Uterus (tissue), 4 donors: ENCODE measurements around the gene HIVEP3. TPM values are rescaled to one million over a fixed set of nuclear protein-coding genes. Genes with fewer than 3 reads are reported as not detected.

Source experiments
- DNase-seq, 2 donors: peaks; one replicate each; pipeline ENCODE4 v3.0.0-alpha.2; 2019 to 2020
- H3K27ac ChIP-seq, 2 donors: fragments of 200-600 bp; sonication (generic); 1 replicate in 1 of 2; 2 replicates in 1 of 2; pipeline ENCODE4 v1.5.1; 2016 to 2018
- H3K27me3 ChIP-seq, 2 donors: fragments of 200-600 bp; sonication (generic); one replicate each; pipeline ENCODE4 v1.5.1; 2018 to 2019; ENCODE audit warnings: control low read depth in 1 of 2
- H3K36me3 ChIP-seq, 2 donors: fragments of 200-600 bp; sonication (generic); one replicate each; pipeline ENCODE4 v1.5.1; 2019; ENCODE audit warnings: control low read depth in 1 of 2
- H3K4me1 ChIP-seq, 2 donors: fragments of 200-600 bp; sonication (generic); one replicate each; pipeline ENCODE4 v1.5.1; 2018 to 2019; ENCODE audit warnings: control low read depth in 1 of 2
- H3K4me3 ChIP-seq, 2 donors: fragments of 200-600 bp; sonication (generic); 1 replicate in 1 of 2; 2 replicates in 1 of 2; pipeline ENCODE4 v1.5.1; 2018 to 2019; ENCODE audit warnings: mild to moderate bottlenecking in 1 of 2
- H3K9me3 ChIP-seq, 2 donors: fragments of 200-600 bp; sonication (generic); one replicate each; pipeline ENCODE4 v1.5.1; 2019; ENCODE audit warnings: control low read depth in 1 of 2
- POLR2A ChIP-seq, 2 donors: fragments of 450-650 bp; IDR thresholded peaks; one replicate each; pipeline ENCODE4 v1.6.1; 2016; ENCODE audit warnings: antibody characterized with exemption in 2 of 2, mild to moderate bottlenecking in 1 of 2, moderate library complexity in 1 of 2
- intact Hi-C: fragments of 100-400 bp; cut with DNase I; formaldehyde crosslinking; loops from one replicate; pipeline ENCODE4 v1.15.1; 2023; ENCODE audit warnings: low total_unique reads
- total RNA-seq, 4 donors: library from RNA; depleted of rRNA in 3 of 4; stranded (reverse); fragments of >200 nt in 3 of 4; gene quantifications; one replicate each; pipeline versions ENCODE4 v1.1.0 to v1.2.4, GENCODE V29; 2014 to 2023
- TF ChIP-seq, protein P1 (sequence below), 4 experiments: fragments of 200-600 bp in 2 of 4; fragments of 450-650 bp in 2 of 4; sonication (generic) in 2 of 4; IDR thresholded peaks; one replicate each; pipeline ENCODE4 v1.5.1; 2016 to 2019; ENCODE audit warnings: antibody characterized with exemption in 4 of 4, mild to moderate bottlenecking in 2 of 4, moderate library complexity in 1 of 4
- donor health status: DM: yes; HTN: yes; CAD: no.

HIVEP3 gene
- total RNA-seq, 4 donors from 2014 or later: 0.51 to 7.6 (median 2.9) TPM

GRCh38 chr1:41666981-41667631 is 251.6 kb downstream of the HIVEP3 start:
- Histone ChIP-seq H3K4me1 (peaks cover 0 to 5% of the 10 kb centered on the region in 2 donors), H3K27me3 (no peaks in the 10 kb centered on the region), H3K4me3 (no peak overlapping the region), H3K9me3 (no peaks in the 10 kb centered on the region), H3K36me3 (no peaks in the 10 kb centered on the region), H3K27ac (no peak overlapping the region)
- TF ChIP-seq, protein P1, sequence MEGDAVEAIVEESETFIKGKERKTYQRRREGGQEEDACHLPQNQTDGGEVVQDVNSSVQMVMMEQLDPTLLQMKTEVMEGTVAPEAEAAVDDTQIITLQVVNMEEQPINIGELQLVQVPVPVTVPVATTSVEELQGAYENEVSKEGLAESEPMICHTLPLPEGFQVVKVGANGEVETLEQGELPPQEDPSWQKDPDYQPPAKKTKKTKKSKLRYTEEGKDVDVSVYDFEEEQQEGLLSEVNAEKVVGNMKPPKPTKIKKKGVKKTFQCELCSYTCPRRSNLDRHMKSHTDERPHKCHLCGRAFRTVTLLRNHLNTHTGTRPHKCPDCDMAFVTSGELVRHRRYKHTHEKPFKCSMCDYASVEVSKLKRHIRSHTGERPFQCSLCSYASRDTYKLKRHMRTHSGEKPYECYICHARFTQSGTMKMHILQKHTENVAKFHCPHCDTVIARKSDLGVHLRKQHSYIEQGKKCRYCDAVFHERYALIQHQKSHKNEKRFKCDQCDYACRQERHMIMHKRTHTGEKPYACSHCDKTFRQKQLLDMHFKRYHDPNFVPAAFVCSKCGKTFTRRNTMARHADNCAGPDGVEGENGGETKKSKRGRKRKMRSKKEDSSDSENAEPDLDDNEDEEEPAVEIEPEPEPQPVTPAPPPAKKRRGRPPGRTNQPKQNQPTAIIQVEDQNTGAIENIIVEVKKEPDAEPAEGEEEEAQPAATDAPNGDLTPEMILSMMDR (IDR thresholded peaks at IDR 0.05): no peak
- no peak for DNase-seq
- intact Hi-C loops: no loop called here

- intact Hi-C loops: no loop called here
- Histone ChIP-seq H3K9me3 (no peaks in the 10 kb centered on the region), H3K27me3 (no peaks in the 10 kb centered on the region), H3K36me3 (no peaks in the 10 kb centered on the region), H3K4me3 (no peak overlapping the region), H3K4me1 (peaks cover 0 to 12% of the 10 kb centered on the region in 2 donors), H3K27ac (no peak overlapping the region)
- DNase-seq: no peak
- TF ChIP-seq POLR2A (IDR thresholded peaks at IDR 0.05): no peak
- TF ChIP-seq, protein P1 (IDR thresholded peaks at IDR 0.05): no peak
Measured at GRCh38 chr1:41665962-41666917, 252.5 kb downstream of the HIVEP3 start.

DNA sequence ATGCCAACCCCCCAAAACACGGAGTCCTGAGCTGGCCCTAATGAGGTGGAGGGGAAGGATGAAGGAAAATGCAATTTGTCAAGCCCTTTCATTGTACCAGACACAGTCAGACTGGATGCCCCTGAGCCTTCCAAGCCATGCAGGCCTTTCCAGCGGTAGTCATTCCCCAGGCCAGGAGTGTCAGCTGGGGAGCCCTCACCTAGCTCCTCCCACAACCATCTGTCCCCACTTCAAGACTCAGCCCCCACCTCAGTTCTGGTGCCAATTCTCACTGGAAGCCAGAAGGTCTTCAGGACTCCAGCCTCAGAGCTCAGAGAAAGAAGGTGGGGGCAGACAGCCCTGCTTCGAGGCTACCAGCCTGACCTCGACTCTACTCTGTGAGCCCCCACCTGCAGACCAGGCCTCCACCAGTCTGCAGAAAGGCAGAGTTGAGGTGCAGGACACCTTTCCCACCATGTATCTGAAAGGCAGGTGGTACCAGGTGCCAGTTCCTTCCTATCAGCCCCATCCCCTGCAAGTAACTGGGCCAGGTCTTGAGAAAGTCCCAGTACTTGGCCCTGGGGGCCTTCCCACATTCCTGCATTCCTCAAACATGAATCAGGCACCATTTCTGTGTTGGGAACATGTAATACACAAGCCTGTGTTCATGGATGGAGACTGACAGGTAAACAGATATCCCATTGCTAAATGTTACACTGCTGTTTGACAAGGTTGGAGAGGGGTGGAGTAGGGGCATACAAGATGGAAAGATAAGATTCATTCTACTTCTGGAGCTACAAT is 253.7 kb downstream of the HIVEP3 start:
- Histone ChIP-seq H3K27me3 (no peaks in the 10 kb centered on the region), H3K27ac (no peak overlapping the region), H3K4me1 (peaks cover 0 to 13% of the 10 kb centered on the region in 2 donors), H3K4me3 (no peak overlapping the region), H3K9me3 (no peaks in the 10 kb centered on the region), H3K36me3 (no peaks in the 10 kb centered on the region)
- TF ChIP-seq POLR2A (IDR thresholded peaks at IDR 0.05): no peak
- TF ChIP-seq, protein P1 (IDR thresholded peaks at IDR 0.05): no peak
- intact Hi-C loops: no loop called here
- no peak for DNase-seq

GRCh38 chr1:41663671-41664400 is 254.9 kb downstream of the HIVEP3 start:
- Histone ChIP-seq H3K9me3 (no peaks in the 10 kb centered on the region), H3K4me1 (peaks cover 0 to 13% of the 10 kb centered on the region in 2 donors), H3K36me3 (no peaks in the 10 kb centered on the region), H3K4me3 (no peak overlapping the region), H3K27ac (no peak overlapping the region), H3K27me3 (no peaks in the 10 kb centered on the region)
- no peak for DNase-seq
- TF ChIP-seq, protein P1 (IDR thresholded peaks at IDR 0.05): no peak
- no peak for TF ChIP-seq POLR2A (IDR thresholded peaks at IDR 0.05)
- intact Hi-C loops: no loop called here
